ENCODE measurements around the gene SCAMP5.

Gene SCAMP5

DNA sequence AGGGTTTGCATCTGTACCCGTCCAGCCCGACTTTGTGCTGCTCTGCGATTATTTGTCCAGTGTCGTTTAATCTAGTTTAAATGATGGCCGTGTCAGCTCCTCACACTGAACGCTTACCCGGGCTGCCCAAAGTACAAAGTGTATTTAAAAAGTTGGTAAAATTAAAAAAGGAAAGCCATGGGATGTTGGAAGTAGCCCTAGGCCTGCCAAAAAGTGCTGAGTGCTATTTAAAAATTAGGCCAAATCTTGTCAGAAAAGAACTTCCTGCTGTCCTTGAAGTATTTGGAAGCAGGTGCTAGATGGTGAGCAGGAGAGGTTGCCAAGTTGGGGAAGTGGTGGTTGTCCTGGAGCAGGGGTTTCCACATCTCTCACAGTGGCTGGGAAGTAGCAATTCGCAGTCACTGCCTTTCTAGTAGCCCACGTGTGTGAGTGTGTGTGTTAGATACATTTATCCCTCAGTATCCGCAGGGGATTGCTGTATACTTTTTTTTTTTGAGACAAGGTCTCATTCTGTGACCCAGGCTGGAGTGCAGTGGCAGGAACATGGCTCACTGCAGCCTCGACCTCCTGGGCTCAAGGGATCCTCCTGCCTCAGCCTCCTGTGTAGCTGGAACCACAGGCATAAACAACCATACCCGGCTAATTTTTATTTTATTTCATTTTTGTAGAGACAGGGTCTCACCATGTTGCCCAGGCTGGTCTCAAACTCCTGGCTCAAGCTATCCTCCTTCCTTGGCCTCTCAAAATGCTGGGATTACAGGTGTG lies 28.7 kb downstream of the SCAMP5 start:
- DNase-seq: peak; percentile 34

DNA sequence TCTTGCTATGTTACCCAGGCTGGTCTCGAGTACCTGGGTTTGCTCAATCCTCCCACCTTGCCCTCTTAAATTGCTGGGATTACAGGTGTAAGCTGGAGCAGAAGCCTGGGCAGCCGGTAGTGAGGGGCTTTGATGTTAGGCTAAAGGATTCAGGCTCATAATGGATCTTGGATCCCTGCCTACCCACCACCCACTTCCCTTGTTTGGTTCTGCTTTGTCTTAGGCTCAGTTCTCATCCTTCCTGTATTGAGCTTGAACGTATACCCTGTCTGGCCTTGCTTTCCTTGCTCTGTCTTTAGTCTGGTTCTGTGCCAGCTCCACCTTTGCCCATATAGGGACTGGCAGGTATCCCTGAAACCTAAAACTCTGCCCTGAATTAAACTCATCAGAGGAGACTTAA lies 29.7 kb downstream of the SCAMP5 start:
- DNase-seq: no peak

DNA sequence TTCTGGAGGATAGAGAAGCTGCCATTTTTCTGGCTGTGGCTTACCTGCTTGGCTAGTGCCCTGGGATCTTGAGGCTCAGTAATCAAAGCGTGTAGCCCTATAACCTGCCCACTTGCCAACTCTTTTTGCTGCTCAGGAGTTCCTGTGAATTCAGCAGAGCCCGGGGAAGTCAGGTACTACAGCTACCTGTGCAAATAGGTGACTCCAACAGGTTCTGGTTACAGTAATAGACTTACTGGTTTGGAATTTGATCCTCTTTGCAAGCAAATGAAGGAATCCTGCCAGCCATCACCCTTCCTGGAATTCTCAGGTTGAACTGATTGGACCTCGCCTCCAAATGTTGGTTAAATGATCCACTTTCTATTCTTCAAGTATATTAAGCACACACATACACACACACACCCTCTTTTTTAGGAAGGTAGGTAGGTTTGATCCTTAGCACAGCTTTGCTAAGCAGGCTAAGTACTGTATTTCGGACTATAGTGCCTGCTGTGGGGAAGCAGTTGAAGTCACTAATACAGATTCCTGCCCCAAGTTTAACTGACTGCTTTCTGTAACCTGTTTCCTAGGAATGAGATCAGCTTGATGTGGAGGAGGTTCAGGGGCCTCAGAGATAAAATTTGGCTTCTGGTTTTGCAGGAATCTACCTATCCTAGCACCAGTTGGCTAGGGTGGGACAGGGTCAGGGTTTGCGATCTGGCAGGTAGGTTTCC lies 30.3 kb downstream of the SCAMP5 start:
- no peak for DNase-seq

DNA sequence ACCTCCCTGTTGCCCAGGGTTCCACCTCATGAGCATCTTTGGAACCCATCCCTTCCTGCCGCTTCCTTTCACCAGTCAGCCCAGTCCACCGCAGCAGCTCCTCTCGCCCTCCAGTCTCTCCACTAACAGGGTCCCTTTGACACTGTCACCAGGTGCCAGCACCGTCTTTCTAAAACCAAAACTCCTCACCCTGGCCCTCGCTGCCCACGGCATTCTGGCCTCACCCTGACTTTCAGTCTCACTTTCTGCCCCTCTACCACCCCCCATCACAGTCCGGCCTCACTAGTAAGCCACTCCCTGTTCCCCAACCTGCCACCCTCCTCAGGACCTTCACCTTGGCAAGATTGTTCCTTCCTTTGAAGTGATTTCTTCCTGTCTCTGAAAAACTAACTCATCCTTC lies 32.2 kb downstream of the SCAMP5 start:
- DNase-seq: no peak

DNA sequence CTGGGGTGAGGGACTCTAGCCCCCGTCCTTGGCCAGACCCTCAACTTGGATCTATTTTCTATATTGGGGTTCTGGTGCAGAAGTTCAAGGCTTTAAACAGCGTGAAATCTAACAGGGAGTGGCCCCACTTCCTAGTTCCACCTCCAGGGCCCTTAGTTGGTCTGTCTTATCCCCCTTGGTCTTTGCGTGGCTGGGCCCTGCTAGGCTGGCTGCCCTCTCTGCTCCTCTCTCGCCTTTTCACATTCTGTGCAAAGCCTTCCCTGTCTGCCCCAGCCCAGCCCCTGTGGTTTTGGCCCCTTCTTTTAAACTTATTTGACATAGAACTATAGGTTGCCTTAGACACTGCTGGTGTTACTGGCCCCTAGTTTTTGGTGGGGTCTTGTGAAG lies 33.6 kb downstream of the SCAMP5 start:
- DNase-seq: no peak

DNA sequence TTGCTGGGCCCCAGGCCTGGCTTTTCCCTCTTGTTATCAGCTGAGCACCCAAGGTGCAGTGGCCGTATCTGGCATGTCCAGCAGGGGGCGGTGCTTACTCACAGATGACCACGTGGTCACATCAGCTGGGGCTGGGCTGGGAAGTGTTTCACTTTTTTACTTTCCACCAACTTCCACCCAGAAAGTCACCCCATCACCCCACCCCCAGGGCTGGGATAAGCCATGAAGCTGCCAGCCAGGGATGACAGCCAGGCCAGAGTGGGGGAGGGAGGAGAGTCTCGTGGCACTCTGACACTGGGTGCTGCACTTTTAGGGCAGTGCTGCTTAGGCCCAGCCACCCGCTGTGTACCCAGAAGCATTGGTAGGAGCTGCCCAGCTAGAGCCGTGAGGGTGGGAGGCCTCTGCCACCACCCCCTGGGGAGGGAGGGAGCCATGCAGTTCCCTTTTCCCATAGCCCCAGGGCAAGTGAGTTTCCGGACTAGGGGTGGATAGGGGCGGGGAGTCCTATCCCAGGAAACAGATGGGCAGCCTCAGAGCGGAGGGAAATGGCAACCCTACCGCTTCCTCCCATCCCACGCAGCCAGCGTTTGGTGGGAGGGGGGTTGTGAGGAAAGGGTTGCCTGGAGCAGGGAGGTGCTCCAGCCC lies 34.1 kb downstream of the SCAMP5 start:
- DNase-seq: peak; percentile 89

DNA sequence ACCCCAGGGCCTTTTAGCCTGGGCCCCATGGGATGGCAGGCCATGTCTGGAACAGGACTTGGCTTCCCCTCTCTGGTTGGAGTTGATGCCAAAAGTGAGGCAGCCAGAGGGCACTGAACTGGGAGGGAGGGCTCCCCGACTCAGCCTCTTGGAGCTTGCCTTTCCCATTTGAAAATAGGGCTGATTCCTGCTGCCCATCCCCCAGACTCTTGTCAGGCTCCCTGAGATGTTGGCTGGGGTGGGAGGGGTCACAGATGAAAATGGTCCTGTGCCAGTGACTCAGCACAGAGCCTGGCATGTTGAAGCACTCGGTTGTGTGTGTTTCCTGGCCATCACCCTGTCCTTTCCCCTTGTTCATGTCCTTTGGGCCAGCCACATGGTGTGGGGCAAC lies 34.7 kb downstream of the SCAMP5 start:
- no peak for DNase-seq

DNA sequence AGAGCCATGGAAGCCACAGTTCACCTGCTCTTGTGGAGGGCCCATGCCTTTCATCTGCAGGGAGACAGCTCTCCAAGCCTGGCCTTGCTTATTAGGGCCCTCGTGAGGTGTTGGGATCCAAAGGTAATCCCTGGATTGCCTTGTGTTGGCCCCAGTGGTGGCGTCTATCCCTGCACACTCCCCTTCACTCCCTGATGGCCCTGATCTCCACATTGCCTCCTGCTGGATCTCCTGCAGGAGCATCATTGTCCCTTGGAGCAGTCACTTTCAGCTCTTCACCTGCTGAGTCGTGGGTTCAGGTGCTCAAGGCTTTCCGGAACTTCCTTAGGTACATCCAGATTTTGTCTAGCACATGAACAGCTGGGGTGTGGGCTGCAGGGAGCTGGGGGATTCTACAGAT lies 35.1 kb downstream of the SCAMP5 start:
- DNase-seq: no peak

DNA sequence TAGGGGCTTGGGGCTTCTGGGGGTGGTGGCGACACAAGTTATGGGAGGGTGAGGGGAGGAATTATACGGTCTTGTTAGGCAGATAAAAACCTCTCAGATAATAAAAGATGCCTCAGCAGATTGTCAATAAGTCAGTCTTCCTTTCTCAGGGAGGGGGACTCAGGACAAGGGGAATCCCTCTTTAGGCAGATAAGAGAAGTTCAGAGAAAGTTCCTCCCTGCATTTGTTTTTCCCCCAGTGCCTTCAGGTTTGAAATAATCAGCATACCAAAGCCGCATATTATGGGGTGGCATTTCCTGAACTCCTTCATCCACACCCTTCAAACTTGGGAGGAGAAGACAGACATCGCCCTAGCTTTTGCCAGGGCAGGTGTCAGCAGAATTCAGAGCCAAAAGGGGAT lies 36.5 kb downstream of the SCAMP5 start:
- no peak for DNase-seq

DNA sequence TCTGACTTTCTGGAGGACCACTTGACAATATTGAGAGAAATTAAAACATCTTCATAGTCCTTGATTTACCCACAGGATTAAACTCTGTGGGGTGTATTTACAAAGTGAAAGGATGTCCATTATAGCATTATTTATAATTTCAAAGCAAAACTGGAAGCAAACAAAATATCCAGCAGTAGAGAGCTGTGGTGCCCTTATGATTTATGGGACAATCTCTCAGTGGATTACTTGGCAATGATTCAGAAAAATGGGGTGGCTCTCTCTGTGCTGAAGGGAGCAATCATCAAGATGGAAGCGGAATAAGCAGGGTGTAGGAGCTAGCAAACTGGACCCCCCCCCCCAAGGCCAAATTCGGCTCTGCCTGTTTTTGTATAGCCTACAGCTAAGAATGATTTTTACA lies 37.0 kb downstream of the SCAMP5 start:
- no peak for DNase-seq

DNA sequence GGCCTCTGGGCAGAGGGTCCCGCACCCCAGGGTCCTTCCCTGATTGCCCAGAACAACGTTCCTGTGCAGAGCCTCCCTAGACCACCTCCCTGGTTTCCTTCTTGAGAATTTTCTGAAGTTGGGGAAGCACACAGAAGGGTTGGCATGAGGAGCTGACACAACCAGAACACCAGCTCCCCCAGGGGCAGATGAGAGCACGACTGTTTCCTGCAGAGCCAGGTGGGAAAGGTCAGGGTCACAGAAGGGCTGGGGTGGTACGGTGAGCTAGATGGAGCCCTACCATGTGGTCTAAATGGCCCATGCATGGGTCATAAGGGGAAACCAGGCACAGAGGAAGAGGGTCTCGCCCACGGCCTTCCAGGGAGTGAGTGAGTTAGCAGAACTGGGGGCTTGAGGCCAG lies 38.4 kb downstream of the SCAMP5 start:
- DNase-seq: no peak

DNA sequence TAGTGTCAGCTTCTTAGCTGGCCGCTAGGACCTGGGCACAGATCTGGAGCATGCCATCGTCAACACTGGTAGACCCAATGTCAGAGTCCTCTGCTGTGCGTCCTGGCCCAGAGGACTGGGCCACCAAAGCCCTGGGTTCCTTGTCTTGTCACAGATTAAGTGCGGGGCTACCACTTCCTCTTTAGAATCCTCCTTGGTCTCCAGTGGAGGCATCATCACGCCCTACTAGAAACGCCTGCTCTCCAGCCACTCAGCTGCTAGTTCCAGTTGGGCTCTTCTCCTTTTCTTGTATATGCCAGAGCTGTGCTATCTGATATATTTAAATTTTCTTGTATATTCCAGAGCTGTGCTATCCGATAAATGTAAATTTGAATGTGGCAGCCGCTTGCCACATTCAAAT lies 39.3 kb downstream of the SCAMP5 start:
- no peak for DNase-seq

DNA sequence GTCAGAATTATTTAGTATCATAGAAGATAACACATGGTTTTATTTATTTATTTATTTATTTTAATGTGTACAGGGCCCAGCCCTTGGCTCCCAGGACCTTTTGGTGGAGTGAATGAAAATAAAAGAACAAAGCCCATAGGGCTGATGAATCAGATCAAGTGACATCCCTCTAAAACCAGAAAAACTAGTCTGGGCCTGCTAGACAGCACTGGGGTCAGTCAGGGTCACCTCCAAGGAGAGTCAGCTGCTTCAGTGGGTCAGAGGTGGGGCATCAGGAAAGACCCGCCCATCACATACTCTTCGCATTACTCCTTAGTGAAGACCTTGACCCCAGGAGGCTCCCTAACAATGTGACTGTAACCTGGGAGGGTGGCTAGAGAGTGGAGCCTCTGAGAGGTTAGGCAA lies 40.9 kb downstream of the SCAMP5 start:
- no peak for DNase-seq

DNA sequence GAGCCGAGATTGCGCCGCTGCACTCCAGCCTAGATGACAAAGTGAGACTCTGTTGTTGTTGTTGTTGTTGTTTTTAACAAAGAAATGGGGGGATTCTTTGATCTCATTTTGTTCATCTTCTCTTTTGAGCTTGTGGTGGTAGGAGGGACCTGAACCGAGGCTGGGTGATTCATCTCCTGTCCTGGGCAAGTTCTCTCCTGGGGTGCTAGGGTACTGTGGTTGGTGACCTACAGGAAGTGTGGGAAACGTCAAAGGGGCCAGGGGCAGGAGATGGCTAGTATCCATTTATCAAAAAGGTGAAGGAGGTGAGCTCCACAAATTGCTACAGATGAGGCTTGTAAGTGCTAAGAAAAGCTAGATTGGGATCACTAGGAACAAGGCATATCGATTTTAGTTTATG lies 42.3 kb downstream of the SCAMP5 start:
- peak; percentile 52 for DNase-seq

DNA sequence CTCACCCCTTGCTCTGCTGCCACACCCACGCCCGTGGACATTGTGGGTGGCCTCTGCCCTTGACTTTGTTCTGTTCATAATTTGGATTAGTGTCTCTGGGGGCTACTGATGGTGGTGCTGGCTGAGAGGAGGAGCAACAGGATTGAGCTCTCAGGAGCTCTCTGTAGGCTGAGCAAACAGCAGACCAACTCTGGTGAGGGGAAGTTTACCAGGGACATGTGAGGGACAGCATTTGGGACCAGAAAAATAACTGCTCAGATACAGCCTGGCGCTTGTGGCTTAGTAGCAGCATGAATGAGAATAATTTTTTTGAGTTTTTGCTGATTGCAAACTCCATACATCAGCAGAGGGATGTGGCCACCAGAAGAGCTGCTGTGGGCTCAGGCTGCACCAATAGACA lies 42.9 kb downstream of the SCAMP5 start:
- DNase-seq: no peak

DNA sequence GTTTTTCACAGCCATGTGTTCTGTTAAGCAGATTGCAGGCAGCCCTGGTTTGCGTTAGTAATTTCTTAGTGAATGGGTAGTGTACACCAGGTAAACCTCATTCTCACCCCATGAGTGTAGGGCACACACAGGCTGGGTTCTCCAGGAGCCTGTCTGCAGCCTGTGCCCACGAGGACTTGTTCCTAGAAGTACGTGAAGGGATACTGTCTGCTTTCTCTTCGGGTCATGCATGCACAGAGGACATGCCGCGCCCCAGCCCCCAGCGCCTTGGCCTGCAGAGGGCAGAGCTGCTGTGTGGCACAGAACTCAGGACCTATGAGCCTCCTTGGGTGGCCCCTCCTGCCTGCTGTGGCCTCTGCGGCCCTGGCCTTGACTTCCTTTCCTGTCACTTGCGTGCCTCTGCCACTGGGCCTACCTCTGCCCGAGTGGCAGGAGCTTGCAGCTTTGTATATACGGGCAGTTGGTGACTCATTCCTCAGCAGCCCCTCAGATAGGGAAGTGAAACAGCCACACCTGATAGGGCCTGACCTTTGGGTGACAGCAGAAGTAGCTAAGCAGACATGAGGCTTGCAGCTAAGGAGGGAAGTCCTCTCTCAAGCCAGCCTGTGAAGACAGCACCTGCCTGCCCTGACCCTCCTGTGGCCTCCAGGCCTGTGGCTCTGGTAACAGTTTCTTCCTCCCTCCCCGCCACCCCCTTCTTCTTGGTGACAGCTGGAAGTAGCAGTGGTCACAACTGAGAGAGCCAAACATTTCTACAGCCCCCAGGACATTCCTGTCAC lies 47.6 kb downstream of the SCAMP5 start:
- DNase-seq: peak; percentile 92

DNA sequence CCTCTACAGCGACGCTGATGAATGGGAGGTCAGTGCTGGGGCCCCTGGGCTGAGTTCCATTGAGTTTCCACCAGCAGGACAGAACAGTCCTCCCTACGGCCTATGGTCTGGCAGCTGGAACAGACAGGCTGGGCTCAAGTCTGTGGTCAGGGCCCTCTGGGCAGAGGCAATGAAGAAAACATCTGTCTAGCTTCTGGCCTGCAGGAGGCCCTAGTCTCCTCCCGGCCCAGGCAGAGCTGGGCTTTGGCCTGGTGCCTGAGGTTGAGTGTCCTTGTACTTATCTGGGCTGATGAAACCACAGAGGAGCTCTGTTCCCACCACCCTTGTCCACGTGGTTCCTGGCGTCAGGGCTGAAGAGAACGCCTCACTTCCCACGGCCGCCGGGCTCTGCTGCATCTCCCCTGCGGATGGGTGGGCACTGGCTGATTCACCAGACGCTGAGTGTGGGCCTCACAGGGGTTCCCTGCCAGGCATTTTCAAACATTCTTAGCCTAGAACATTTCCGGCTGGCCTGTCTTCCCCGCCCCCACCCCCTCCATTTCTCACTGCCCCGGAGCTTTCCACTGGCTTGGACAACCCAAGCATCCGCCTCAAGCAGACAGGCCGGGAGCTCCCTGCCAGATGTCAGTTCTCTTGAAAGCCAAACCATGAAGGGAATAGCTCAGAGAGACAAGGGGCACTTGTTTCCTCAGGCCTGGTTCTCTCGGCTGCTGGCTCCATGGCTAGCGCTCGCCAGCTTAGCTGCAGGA lies 48.3 kb downstream of the SCAMP5 start:
- DNase-seq: peak; percentile 17

DNA sequence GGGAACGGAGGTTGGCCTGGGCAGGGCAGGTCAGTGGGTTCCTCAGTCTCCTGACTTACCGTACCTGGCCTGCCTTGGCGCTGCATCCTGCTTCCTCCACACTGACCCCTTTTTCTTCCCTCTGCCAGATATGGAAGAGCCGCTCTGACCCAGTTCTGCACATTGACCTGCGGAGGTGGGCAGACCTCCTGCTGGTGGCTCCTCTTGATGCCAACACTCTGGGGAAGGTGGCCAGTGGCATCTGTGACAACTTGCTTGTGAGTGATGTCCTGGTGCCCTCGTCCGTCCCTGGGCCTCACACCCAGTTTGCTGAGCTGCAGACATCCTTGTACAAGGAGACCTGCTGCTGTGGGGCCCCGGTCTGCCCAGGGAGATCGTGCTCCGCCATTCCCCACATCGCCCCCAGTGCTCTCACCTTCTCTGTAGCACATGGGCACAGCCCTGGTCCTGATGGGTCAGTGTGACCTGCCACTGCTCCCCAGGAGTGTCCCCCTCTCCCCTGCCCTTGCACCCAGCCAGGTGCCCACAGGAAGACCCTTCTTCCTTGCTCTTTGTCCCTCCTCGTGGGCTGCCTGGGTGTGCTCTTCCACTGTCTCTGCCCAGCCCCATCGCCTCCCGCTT lies 49.0 kb downstream of the SCAMP5 start:
- no peak for DNase-seq

DNA sequence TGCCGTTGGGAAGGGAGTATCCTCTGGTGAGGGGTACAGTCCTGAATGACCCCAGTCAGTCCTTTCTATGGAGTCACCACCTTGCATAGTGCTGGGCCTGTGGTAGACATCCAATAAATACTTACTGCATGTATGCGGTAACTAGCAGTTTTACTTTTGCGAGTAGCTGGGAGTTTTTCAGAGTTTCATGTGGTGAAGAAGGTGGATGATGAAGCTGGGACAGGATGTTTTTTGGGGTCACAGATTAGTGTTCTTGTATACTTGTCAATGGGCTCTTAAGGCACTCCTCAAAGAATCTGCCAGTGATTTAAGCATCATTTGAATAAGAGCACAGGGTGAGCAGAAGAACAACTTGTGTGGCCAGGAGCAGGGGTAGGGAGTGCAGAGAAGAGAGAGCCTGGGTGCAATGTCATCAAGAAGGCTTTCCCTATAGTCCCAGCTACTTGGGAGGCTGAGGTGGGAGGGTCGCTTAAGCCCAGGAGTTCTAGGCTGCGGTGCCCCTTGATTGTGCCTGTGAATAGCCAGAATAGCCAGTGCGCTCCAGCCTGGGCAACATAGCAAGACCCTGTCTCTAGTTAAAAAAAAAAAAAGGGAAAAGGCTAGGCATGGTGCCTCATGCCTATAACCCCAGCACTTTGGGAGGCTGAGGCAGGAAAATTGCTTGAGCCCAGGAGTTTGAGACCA lies 50.1 kb downstream of the SCAMP5 start:
- DNase-seq: peak; percentile 63

DNA sequence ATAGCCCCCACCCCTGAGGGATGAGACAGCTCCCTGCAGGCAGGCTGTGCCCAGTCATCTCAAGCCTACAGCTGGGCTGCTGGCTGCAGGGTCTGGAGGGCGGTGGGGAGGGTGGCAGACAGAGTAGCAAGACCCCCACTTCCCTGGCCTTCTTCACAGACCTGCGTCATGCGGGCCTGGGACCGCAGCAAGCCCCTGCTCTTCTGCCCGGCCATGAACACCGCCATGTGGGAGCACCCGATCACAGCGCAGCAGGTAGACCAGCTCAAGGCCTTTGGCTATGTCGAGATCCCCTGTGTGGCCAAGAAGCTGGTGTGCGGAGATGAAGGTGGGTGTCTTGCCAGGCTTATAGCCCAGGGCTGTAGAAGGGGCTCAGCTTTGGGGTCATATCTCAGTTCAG lies 53.0 kb downstream of the SCAMP5 start:
- no peak for DNase-seq

DNA sequence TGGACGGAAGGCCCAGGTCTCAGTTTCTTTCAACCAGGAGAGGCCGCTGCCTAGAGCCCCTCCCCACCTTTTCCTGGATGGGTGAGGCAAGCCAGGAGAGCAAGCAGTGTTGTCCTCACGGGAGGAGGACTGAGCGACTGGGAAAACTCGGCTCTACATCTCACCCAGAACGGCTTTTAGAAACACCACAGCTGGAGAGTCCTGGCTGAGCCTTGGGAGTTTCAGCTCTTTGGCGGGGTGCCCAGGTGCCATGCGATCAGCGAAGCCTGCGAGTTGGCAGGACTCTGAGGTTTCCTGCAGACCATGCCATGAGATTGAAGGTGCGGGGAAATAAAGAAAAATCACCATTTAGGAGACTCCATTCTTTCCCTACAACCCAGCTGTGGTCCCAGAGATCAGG lies 54.0 kb downstream of the SCAMP5 start:
- no peak for DNase-seq

DNA sequence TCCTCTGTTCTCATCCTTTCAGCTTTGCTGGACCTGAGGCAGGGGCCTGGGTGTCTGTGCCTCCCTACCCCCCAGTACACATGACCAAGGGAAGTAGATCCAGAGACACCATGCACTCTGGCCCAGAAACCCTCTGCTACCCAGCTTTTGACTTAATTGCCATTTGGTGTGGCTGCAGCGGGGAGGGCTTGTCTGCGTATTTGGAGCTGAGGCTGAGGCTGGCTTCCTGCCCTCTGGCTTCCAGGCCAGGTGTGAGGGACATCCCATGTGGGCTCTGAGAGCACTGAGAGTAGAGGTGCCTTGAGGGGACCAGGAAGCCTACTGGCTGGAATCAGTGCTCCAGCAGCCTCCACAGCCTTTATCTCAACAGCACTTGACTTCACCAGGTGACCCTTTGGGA lies 54.9 kb downstream of the SCAMP5 start:
- DNase-seq: no peak
